ENCODE results near the gene LIMCH1. TPM values are rescaled to one million over a fixed set of nuclear protein-coding genes. Genes with fewer than 3 reads are reported as not detected.
"Not testable (repeated sequence)": the region's sequence is repeated elsewhere in the genome, so short reads cannot be mapped to it uniquely, and the experiment has no call there.

LIMCH1 gene
- total RNA-seq, 1 donor from 2014 or later = 257 TPM

DNA sequence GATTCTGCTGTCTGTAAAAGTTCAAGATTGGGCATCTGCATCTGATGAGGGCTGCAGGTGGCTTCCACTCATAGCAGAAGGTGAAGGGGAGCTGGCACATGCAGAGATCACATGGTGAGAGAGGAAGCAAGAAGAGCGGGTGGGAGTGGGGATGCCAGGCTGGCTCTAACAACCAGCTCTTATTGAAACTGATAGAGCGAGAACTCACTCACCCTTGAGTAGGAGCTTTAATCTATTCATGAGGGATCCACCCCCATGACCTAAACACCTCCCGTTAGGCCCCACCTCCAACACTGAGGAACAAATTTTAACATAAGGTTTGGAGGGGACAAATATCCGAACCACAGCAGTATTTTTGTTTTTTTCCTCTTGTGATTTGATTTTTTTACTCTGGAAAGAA lies 164.8 kb downstream of the LIMCH1 start:
- H3K4me3 Mint-ChIP-seq (ENCODE audit: unreplicated experiment) = no peak overlapping the region
- peaks cover 5% of the 10 kb centered on the region for H3K36me3 Mint-ChIP-seq (ENCODE audit: low read depth, unreplicated experiment)
- H3K27me3 Mint-ChIP-seq (ENCODE audit: unreplicated experiment) = peaks cover 2% of the 10 kb centered on the region
- no peaks in the 10 kb centered on the region for H3K4me1 Mint-ChIP-seq (ENCODE audit: unreplicated experiment)
- TF ChIP-seq, protein P1, sequence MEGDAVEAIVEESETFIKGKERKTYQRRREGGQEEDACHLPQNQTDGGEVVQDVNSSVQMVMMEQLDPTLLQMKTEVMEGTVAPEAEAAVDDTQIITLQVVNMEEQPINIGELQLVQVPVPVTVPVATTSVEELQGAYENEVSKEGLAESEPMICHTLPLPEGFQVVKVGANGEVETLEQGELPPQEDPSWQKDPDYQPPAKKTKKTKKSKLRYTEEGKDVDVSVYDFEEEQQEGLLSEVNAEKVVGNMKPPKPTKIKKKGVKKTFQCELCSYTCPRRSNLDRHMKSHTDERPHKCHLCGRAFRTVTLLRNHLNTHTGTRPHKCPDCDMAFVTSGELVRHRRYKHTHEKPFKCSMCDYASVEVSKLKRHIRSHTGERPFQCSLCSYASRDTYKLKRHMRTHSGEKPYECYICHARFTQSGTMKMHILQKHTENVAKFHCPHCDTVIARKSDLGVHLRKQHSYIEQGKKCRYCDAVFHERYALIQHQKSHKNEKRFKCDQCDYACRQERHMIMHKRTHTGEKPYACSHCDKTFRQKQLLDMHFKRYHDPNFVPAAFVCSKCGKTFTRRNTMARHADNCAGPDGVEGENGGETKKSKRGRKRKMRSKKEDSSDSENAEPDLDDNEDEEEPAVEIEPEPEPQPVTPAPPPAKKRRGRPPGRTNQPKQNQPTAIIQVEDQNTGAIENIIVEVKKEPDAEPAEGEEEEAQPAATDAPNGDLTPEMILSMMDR (IDR thresholded peaks at IDR 0.05; ENCODE audit: unreplicated experiment) = no peak
- no peak for DNase-seq (ENCODE audit: low spot score)
- H3K27ac Mint-ChIP-seq (ENCODE audit: unreplicated experiment) = no peak overlapping the region
- no peaks in the 10 kb centered on the region for H3K9me3 Mint-ChIP-seq (ENCODE audit: unreplicated experiment)

DNA sequence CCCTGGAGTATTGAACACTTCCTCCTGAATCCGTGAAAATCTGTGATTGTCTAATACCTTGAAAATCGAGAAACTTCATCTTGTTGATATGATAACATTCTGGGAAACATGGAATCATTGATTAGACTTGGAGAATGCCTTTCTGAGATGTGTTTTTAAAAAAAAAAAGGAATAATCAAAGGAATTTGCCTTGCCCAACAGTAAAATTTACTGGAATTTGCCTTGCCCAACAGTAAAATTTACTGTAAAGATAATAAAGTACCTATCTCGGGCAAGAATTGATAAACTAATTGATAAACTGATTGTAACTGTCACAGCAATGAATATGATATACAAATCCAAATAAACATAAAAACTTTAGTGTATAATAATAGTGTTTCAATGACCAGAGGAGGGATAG lies 165.8 kb downstream of the LIMCH1 start:
- DNase-seq (ENCODE audit: low spot score) = no peak
- no peak overlapping the region for H3K4me3 Mint-ChIP-seq (ENCODE audit: unreplicated experiment)
- H3K9me3 Mint-ChIP-seq (ENCODE audit: unreplicated experiment) = no peaks in the 10 kb centered on the region
- H3K27me3 Mint-ChIP-seq (ENCODE audit: unreplicated experiment) = peaks cover 2% of the 10 kb centered on the region
- no peaks in the 10 kb centered on the region for H3K36me3 Mint-ChIP-seq (ENCODE audit: low read depth, unreplicated experiment)
- H3K4me1 Mint-ChIP-seq (ENCODE audit: unreplicated experiment) = no peaks in the 10 kb centered on the region
- no peak overlapping the region for H3K27ac Mint-ChIP-seq (ENCODE audit: unreplicated experiment)
- TF ChIP-seq, protein P1 (IDR thresholded peaks at IDR 0.05; ENCODE audit: unreplicated experiment) = no peak

DNA sequence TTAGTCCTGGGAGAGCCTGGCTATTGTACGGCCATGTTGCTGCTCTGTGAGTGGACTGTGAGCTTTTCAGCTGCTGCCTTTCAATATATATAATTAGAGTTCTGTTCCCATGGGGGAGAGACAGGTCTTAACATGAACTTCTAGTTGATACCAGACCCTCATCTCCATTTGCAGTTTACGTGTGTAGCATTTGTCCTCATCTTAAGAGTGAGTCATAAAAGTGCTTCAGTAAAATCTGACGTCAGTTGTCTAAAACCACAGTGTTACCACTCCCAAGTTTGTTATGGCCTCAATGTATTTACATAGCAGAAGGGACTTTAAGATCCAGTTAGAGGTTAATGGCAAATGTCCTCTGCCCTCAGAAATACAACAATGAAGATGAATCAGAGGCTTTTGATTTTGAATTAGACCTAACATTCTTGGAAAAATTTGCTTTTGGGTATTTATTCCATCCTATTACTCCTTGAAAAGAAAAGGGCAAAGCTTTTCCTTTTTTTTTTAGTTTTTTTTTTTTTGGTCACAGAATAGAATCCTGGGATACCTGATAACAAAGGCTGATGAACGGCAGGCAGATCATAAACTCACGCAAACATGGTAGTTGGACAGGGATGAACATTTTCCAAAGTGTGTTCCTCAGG lies 172.0 kb downstream of the LIMCH1 start:
- Mint-ChIP-seq H3K36me3 (ENCODE audit: low read depth, unreplicated experiment) (no peaks in the 10 kb centered on the region), H3K4me3 (ENCODE audit: unreplicated experiment) (no peak overlapping the region), H3K4me1 (ENCODE audit: unreplicated experiment) (peaks cover 7% of the 10 kb centered on the region), H3K9me3 (ENCODE audit: unreplicated experiment) (no peaks in the 10 kb centered on the region), H3K27ac (ENCODE audit: unreplicated experiment) (no peak overlapping the region), H3K27me3 (ENCODE audit: unreplicated experiment) (no peaks in the 10 kb centered on the region)
- DNase-seq (ENCODE audit: low spot score) = no peak
- TF ChIP-seq, protein P1 (IDR thresholded peaks at IDR 0.05; ENCODE audit: unreplicated experiment) = no peak

DNA sequence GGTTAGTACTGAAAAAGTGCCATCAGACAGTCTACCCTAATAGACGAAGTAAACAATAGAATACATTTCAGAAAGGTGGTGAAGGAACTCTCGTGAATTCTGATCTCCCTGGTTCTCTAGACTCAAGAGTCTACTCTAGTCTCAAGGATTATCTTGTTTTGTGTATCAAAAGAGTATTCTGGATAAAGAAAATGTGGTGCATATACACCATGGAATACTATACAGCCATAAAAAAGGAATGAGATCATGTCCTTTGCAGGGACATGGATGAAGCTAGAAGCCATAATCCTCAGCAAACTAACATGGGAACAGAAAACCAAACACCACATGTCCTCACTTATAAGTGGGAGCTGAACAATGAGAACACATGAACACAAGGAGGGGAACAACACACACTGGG lies 173.7 kb downstream of the LIMCH1 start:
- not testable (repeated sequence) for H3K9me3 Mint-ChIP-seq (ENCODE audit: unreplicated experiment); DNase-seq (ENCODE audit: low spot score); H3K36me3 Mint-ChIP-seq (ENCODE audit: low read depth, unreplicated experiment); H3K4me1 Mint-ChIP-seq (ENCODE audit: unreplicated experiment); H3K27ac Mint-ChIP-seq (ENCODE audit: unreplicated experiment); H3K4me3 Mint-ChIP-seq (ENCODE audit: unreplicated experiment); H3K27me3 Mint-ChIP-seq (ENCODE audit: unreplicated experiment)

DNA sequence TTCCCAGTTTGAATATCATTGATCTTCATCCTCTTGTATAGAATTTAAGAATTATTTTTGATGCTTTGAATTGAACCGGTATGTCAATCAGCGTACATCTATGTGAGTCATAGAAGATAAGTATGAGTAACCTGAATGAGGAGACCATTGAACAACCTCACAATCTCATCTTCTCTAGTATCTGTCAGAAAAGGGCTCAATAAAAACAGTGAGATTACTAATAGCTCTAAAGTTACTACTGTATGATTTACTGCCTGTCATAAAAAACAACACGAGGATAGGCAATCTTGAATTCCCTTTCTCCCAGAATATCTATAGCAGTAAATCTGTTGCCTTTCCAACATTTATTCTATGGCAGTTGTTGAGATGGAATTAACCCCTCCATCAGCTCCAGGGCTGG lies 174.5 kb downstream of the LIMCH1 start:
- H3K4me3 Mint-ChIP-seq (ENCODE audit: unreplicated experiment) = no peak overlapping the region
- TF ChIP-seq, protein P1 (IDR thresholded peaks at IDR 0.05; ENCODE audit: unreplicated experiment) = no peak
- no peak for DNase-seq (ENCODE audit: low spot score)
- H3K27me3 Mint-ChIP-seq (ENCODE audit: unreplicated experiment) = no peaks in the 10 kb centered on the region
- H3K4me1 Mint-ChIP-seq (ENCODE audit: unreplicated experiment) = peaks cover 7% of the 10 kb centered on the region
- no peak overlapping the region for H3K27ac Mint-ChIP-seq (ENCODE audit: unreplicated experiment)
- no peaks in the 10 kb centered on the region for H3K9me3 Mint-ChIP-seq (ENCODE audit: unreplicated experiment)
- H3K36me3 Mint-ChIP-seq (ENCODE audit: low read depth, unreplicated experiment) = no peaks in the 10 kb centered on the region
